Mammary microvascular endothelial cell (primary cell): Measurements from ENCODE around the gene PAM. TPM values are rescaled to one million over a fixed set of nuclear protein-coding genes. Genes with fewer than 3 reads are reported as not detected.

ENCODE experiments used
- total RNA-seq: library from RNA; depleted of rRNA; stranded (reverse); fragments of >200 nt; gene quantifications from 2 replicates; pipeline ENCODE4 v1.2.3, GENCODE V29; 2015

Gene PAM
- 175 and 180 TPM in 2 replicates for total RNA-seq

GRCh38 chr5:102754767-102755431, at the start of gene PAM:
Gene PAM (plus strand): TSS chr5:102755305. CDS start chr5:102866196, 110,891 bp downstream.

